GM12874 (cell line): ENCODE data around the gene ARHGAP44.

ENCODE experiments used
- TF ChIP-seq, protein P1 (sequence below): IDR thresholded peaks from 2 replicates; pipeline ENCODE4 v1.5.1; 2011; ENCODE audit warnings: low read depth, mild to moderate bottlenecking, control low read depth, low read length, moderate library complexity; ENCODE audit not compliant: insufficient read depth

Gene ARHGAP44

DNA sequence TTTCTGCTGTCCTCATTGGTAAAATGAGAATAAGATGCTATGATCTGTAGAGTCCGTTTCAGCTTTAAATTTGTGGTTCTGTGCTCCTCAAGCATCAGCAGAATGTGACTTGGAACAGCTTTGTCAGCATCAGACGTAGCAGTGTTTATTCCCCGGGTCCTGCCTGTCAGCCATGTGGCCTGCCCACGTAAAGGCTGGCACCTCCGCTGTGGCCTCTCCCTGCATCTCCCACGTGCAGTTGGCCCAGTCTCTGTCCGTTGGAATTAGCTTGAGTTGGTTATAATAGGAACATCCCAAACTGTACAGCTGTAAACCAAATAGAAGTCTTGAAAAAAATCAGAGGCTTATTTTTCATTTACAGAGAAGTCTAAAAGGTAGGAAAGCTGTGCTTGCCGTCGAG lies 61.7 kb downstream of the ARHGAP44 start:
- TF ChIP-seq, protein P1, sequence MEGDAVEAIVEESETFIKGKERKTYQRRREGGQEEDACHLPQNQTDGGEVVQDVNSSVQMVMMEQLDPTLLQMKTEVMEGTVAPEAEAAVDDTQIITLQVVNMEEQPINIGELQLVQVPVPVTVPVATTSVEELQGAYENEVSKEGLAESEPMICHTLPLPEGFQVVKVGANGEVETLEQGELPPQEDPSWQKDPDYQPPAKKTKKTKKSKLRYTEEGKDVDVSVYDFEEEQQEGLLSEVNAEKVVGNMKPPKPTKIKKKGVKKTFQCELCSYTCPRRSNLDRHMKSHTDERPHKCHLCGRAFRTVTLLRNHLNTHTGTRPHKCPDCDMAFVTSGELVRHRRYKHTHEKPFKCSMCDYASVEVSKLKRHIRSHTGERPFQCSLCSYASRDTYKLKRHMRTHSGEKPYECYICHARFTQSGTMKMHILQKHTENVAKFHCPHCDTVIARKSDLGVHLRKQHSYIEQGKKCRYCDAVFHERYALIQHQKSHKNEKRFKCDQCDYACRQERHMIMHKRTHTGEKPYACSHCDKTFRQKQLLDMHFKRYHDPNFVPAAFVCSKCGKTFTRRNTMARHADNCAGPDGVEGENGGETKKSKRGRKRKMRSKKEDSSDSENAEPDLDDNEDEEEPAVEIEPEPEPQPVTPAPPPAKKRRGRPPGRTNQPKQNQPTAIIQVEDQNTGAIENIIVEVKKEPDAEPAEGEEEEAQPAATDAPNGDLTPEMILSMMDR, result no peak

DNA sequence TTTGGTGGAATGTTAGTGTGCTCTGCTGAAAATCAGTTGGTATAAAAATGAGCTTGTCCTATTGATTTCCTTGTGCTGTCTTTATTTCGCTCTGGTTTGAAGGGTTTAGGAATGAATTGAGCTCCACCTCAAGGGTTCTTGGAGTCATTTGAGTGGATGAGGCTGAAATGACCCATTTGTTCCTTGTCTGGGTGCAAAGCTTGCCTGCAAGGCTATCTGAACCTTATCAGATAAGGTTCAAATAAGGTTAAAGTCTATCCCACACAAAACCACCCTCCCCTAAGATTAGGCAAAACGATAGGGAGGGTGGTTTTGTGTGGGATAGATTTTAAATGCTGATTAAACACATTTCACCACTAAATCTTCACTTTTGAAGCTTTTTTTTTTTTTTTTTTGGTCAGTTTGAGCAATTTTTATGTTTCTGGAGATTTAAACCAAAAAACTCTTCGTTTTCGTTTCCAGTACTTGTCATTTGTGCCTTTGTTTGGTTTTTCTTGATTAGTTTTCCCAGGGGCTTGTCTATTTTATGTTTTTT lies 62.7 kb downstream of the ARHGAP44 start:
- TF ChIP-seq, protein P1, result no peak

DNA sequence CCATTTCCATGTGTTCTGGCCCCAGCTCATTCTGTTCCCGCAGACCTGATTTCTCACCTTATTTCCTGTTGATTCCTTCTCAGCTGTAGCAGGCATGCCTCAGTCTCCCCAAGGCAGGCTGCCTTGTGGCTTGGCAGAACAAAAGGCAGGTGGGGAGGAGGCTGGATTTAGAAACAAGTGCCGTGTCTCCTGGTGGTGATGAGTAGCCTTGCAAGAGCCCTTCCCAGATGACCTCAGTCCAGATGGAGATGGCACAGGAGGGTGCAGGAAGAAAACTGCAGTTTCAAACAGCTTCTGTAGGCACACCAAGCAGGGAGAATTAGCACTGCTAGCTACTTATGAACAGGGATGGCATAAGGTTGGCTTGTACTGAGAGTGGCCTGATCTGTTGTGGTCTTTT lies 64.6 kb downstream of the ARHGAP44 start:
- TF ChIP-seq, protein P1, result no peak

DNA sequence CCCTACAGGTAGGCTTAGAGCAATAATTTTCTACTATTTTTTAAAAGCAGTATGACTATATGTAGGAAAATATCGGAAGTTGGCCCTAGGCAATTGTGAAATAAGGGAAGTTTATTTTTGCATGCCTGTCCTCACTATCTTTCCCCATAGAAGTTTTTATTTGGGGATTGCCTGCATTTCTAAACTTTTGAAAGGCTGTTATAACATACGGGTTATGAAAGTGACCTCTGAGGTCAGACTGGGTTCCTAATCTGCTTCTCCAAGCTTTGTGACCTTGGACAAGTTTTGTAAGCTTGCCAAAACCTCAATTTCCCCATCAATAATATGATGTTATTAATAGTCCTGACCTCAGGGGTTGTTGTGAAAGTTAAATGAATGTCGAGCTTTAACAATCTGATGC lies 67.1 kb downstream of the ARHGAP44 start:
- TF ChIP-seq, protein P1, result no peak

DNA sequence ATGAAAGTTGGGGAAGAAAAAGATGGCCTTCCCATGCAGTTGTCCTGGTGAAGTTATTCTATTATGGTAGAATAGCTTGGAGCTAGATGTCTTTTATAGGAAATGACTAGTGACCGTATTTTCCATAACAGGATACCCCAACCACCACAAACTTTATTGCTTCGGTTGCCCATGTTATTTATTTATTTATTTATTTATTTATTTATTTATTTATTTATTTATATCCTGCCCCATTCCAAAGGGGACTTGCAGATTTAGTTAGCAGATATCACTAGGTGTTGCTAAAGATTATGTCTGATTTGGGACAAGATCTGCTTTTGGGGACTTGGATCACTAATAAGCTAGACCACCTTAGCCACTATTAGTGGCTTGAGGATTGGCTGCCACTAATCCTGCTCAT lies 68.3 kb downstream of the ARHGAP44 start:
- TF ChIP-seq, protein P1, result no peak

DNA sequence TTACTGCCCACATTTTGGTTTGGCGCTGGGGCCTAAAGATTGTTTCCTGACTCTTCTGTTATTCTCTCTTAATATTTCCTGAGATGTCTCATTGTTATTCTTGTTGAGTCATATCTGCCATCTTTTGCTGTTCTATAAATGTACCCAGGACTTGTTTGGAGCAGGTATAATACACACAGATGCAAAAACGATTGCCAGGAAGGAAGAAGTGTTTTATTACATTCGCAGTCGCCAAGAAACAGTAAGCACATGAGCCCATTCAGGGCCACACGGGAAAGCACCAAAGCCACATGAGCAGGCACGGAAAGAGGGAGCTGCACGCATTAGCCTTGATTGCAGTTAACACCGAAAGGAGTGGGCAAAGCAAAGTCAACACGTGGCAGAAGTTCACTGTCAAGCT lies 70.2 kb downstream of the ARHGAP44 start:
- TF ChIP-seq, protein P1, result no peak

DNA sequence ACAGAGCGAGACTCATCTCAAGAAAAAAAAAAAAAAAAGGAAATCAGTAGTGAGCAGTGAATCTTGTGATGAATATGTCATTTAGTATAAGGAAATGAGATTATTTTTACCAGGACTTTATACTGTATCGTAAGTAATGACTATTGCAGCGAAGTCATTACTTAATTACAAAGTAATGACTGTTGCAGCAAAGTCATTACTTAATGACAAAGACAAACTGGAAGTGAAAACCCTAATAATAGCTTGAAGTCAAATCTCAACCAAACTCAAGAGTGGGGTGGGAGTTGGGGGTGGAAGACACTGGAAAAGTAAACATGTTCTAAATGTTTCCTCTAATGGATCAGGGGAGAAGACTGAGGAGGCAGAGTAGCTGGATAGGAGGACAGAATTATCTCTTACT lies 76.5 kb downstream of the ARHGAP44 start:
- TF ChIP-seq, protein P1, result no peak
